Gastroesophageal sphincter (tissue), 3 donors: ENCODE data around the gene PYGO1.

Experiments
- EP300 ChIP-seq: sonication (generic); formaldehyde crosslinking; IDR thresholded peaks from one replicate; pipeline ENCODE4 v1.6.1; 2017; ENCODE audit warnings: antibody characterized with exemption, mild to moderate bottlenecking
- POLR2A ChIP-seq, 2 donors: fragments of 450-650 bp; IDR thresholded peaks; one replicate each; pipeline ENCODE4 v1.6.1; 2017; ENCODE audit warnings: antibody characterized with exemption in 2 of 2, mild to moderate bottlenecking in 2 of 2, moderate library complexity in 1 of 2
- TF ChIP-seq, protein P1 (sequence below), 4 experiments: fragments of 200-600 bp in 2 of 4; fragments of 450-650 bp in 2 of 4; sonication (generic) in 1 of 4; IDR thresholded peaks; one replicate each; pipeline ENCODE4 v1.5.1; 2017 to 2019; ENCODE audit warnings: antibody characterized with exemption in 4 of 4, mild to moderate bottlenecking in 2 of 4, moderate library complexity in 2 of 4

DNA sequence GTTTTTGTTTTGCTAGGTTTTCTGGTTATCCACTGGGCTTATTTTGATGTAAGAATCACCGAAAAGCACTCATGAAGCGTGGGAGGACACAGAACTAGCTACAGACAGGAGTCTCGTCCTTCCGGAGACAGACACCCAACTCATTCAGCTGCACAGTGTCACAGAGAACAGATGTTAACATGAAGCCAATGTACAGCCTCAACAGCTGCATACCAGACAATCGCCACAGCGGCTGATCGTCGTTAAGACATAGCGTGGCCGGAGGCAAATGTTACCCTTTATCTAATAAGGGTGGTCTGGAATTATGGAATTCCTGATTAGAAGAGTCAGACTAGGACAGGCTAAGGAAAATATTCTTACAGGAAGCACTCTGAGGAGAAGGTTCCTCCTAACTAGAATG lies 1.1 kb upstream of the PYGO1 start:
- TF ChIP-seq, protein P1, sequence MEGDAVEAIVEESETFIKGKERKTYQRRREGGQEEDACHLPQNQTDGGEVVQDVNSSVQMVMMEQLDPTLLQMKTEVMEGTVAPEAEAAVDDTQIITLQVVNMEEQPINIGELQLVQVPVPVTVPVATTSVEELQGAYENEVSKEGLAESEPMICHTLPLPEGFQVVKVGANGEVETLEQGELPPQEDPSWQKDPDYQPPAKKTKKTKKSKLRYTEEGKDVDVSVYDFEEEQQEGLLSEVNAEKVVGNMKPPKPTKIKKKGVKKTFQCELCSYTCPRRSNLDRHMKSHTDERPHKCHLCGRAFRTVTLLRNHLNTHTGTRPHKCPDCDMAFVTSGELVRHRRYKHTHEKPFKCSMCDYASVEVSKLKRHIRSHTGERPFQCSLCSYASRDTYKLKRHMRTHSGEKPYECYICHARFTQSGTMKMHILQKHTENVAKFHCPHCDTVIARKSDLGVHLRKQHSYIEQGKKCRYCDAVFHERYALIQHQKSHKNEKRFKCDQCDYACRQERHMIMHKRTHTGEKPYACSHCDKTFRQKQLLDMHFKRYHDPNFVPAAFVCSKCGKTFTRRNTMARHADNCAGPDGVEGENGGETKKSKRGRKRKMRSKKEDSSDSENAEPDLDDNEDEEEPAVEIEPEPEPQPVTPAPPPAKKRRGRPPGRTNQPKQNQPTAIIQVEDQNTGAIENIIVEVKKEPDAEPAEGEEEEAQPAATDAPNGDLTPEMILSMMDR (IDR thresholded peaks at IDR 0.05), result no peak
- TF ChIP-seq EP300, result no peak
- TF ChIP-seq POLR2A (IDR thresholded peaks at IDR 0.05), result no peak
